ENCODE results near the gene RRP8. TPM values are rescaled to one million over a fixed set of nuclear protein-coding genes. Genes with fewer than 3 reads are reported as not detected.

RRP8 gene
- 18.8 and 21.7 TPM in 2 replicates for total RNA-seq
- long read RNA-seq, full-length matches to known transcripts: 38 of 58 reads
- long read RNA-seq, partial matches to known transcripts: 4 of 58 reads
- long read RNA-seq, other reads (novel, unspliced or antisense): 16 of 58 reads

- Mint-ChIP-seq H3K27me3 (no peaks in the 10 kb centered on the region), H3K36me3 (ENCODE audit: insufficient read depth) (peaks cover 7% of the 10 kb centered on the region), H3K4me1 (ENCODE audit: low read depth) (peaks cover 21% of the 10 kb centered on the region)
These were observed at the start of gene RRP8, which contains the start of gene ILK for GRCh38 chr11:6603287-6604080. TSS of gene RRP8 (minus strand) at chr11:6603616. CDS start at chr11:6603502, 114 bp downstream. TSS of gene ILK (plus strand) at chr11:6603774. CDS start at chr11:6604272, 498 bp downstream.

GRCh38 chr11:6653097-6653496, 49.7 kb upstream of the RRP8 start:
- H3K27me3 Mint-ChIP-seq: peaks cover 11% of the 10 kb centered on the region
- no peak for TF ChIP-seq CTCF (IDR thresholded peaks at IDR 0.05; ENCODE audit: unreplicated experiment)
- H3K9me3 Mint-ChIP-seq (ENCODE audit: low read depth): no peaks in the 10 kb centered on the region
- H3K4me1 Mint-ChIP-seq (ENCODE audit: low read depth): no peaks in the 10 kb centered on the region
- no peak overlapping the region for H3K27ac Mint-ChIP-seq
- H3K36me3 Mint-ChIP-seq (ENCODE audit: insufficient read depth): no peaks in the 10 kb centered on the region
- no peak for DNase-seq (ENCODE audit: low spot score, unreplicated experiment)
- no peak overlapping the region for H3K4me3 Mint-ChIP-seq (ENCODE audit: low read depth)

More at GRCh38 chr11:6603287-6604080, at the start of gene RRP8, which contains the start of gene ILK:
- peak; percentile 81 for DNase-seq (ENCODE audit: low spot score, unreplicated experiment)
- Mint-ChIP-seq H3K27ac (no peak within 1 kb of the TSS), H3K9me3 (ENCODE audit: low read depth) (no peaks in the 10 kb centered on the region), H3K4me3 (ENCODE audit: low read depth) (no peak within 1 kb of the TSS)
- TF ChIP-seq CTCF (IDR thresholded peaks at IDR 0.05; ENCODE audit: unreplicated experiment): peak; percentile 3

GRCh38 chr11:6652182-6652581, 48.8 kb upstream of the RRP8 start:
- no peaks in the 10 kb centered on the region for H3K36me3 Mint-ChIP-seq (ENCODE audit: insufficient read depth)
- H3K4me3 Mint-ChIP-seq (ENCODE audit: low read depth): no peak overlapping the region
- no peaks in the 10 kb centered on the region for H3K4me1 Mint-ChIP-seq (ENCODE audit: low read depth)
- H3K27ac Mint-ChIP-seq: no peak overlapping the region
- H3K27me3 Mint-ChIP-seq: peaks cover 11% of the 10 kb centered on the region
- no peak for DNase-seq (ENCODE audit: low spot score, unreplicated experiment)
- TF ChIP-seq CTCF (IDR thresholded peaks at IDR 0.05; ENCODE audit: unreplicated experiment): no peak
- H3K9me3 Mint-ChIP-seq (ENCODE audit: low read depth): no peaks in the 10 kb centered on the region

- no peak overlapping the region for H3K4me3 Mint-ChIP-seq (ENCODE audit: low read depth)
- no peak for DNase-seq (ENCODE audit: low spot score, unreplicated experiment)
- no peaks in the 10 kb centered on the region for H3K9me3 Mint-ChIP-seq (ENCODE audit: low read depth)
- no peaks in the 10 kb centered on the region for H3K4me1 Mint-ChIP-seq (ENCODE audit: low read depth)
- TF ChIP-seq CTCF (IDR thresholded peaks at IDR 0.05; ENCODE audit: unreplicated experiment): no peak
- no peak overlapping the region for H3K27ac Mint-ChIP-seq
- no peaks in the 10 kb centered on the region for H3K27me3 Mint-ChIP-seq
- no peaks in the 10 kb centered on the region for H3K36me3 Mint-ChIP-seq (ENCODE audit: insufficient read depth)
These were observed 47.6 kb upstream of the RRP8 start for GRCh38 chr11:6650980-6651379.

- Mint-ChIP-seq H3K4me3 (ENCODE audit: low read depth) (no peak overlapping the region), H3K9me3 (ENCODE audit: low read depth) (no peaks in the 10 kb centered on the region), H3K27me3 (no peaks in the 10 kb centered on the region), H3K36me3 (ENCODE audit: insufficient read depth) (no peaks in the 10 kb centered on the region), H3K27ac (no peak overlapping the region), H3K4me1 (ENCODE audit: low read depth) (peaks cover 8% of the 10 kb centered on the region)
- no peak for DNase-seq (ENCODE audit: low spot score, unreplicated experiment)
- no peak for TF ChIP-seq CTCF (IDR thresholded peaks at IDR 0.05; ENCODE audit: unreplicated experiment)
These were observed 46.7 kb upstream of the RRP8 start for GRCh38 chr11:6650104-6650503.
